Measurements from ENCODE around the gene ZNRD2.

Gene ZNRD2

GRCh38 chr11:65576232-65576866, 6.1 kb downstream of the ZNRD2 start:
- Histone ChIP-seq H3K27me3 (ENCODE audit: low read length) (no peaks in the 10 kb centered on the region), H3K4me3 (ENCODE audit: insufficient read depth, low read length, poor library complexity, severe bottlenecking) (peak overlapping the region; percentile 62), H3K36me3 (ENCODE audit: low read length) (no peaks in the 10 kb centered on the region), H3K9me3 (ENCODE audit: insufficient read depth, low read length) (no peaks in the 10 kb centered on the region), H3K9me2 (replicated peaks; ENCODE audit: insufficient read depth, low read length) (no peaks in the 10 kb centered on the region), H3F3A (ENCODE audit: insufficient read depth) (peaks cover 11% of the 10 kb centered on the region), H3K9ac (ENCODE audit: low read length) (peak overlapping the region; percentile 84), H2AFZ (ENCODE audit: low read depth, low read length, severe bottlenecking) (no peak overlapping the region), H3K27ac (ENCODE audit: low read depth, low read length) (no peak overlapping the region), H4K20me1 (ENCODE audit: low read depth, low read length) (no peaks in the 10 kb centered on the region), H3K4me2 (ENCODE audit: low read depth, low read length, poor library complexity, severe bottlenecking) (peak overlapping the region; percentile 48), H3K79me2 (ENCODE audit: insufficient read depth, low read length) (no peaks in the 10 kb centered on the region)
- TF ChIP-seq EZH2phosphoT487 (conservative IDR thresholded peaks at IDR 0.05; ENCODE audit: low read length): no peak
- no peak for TF ChIP-seq CTCF (IDR thresholded peaks at IDR 0.05; ENCODE audit: insufficient read depth, low read length, poor library complexity, severe bottlenecking)

GRCh38 chr11:65576867-65577755, 6.8 kb downstream of the ZNRD2 start:
- Histone ChIP-seq H3K79me2 (ENCODE audit: insufficient read depth, low read length) (no peaks in the 10 kb centered on the region), H3K4me2 (ENCODE audit: low read depth, low read length, poor library complexity, severe bottlenecking) (peak overlapping the region; percentile 48), H3F3A (ENCODE audit: insufficient read depth) (peaks cover 11% of the 10 kb centered on the region), H3K9ac (ENCODE audit: low read length) (peak overlapping the region; percentile 84; the same call in 1 of the 2 replicates), H2AFZ (ENCODE audit: low read depth, low read length, severe bottlenecking) (no peak overlapping the region), H3K4me3 (ENCODE audit: insufficient read depth, low read length, poor library complexity, severe bottlenecking) (no peak overlapping the region), H3K27me3 (ENCODE audit: low read length) (no peaks in the 10 kb centered on the region), H3K36me3 (ENCODE audit: low read length) (no peaks in the 10 kb centered on the region), H3K27ac (ENCODE audit: low read depth, low read length) (no peak overlapping the region), H4K20me1 (ENCODE audit: low read depth, low read length) (no peaks in the 10 kb centered on the region), H3K9me3 (ENCODE audit: insufficient read depth, low read length) (no peaks in the 10 kb centered on the region), H3K9me2 (replicated peaks; ENCODE audit: insufficient read depth, low read length) (no peaks in the 10 kb centered on the region)
- TF ChIP-seq CTCF (IDR thresholded peaks at IDR 0.05; ENCODE audit: insufficient read depth, low read length, poor library complexity, severe bottlenecking): no peak
- no peak for TF ChIP-seq EZH2phosphoT487 (conservative IDR thresholded peaks at IDR 0.05; ENCODE audit: low read length)

GRCh38 chr11:65577756-65578109, 7.5 kb downstream of the ZNRD2 start:
- Histone ChIP-seq H3K79me2 (ENCODE audit: insufficient read depth, low read length) (no peaks in the 10 kb centered on the region), H3K27me3 (ENCODE audit: low read length) (no peaks in the 10 kb centered on the region), H3K9ac (ENCODE audit: low read length) (no peak overlapping the region)

More at GRCh38 chr11:65577756-65578109, 7.5 kb downstream of the ZNRD2 start:
- Histone ChIP-seq H3K4me3 (ENCODE audit: insufficient read depth, low read length, poor library complexity, severe bottlenecking) (no peak overlapping the region), H3K27ac (ENCODE audit: low read depth, low read length) (no peak overlapping the region), H3K36me3 (ENCODE audit: low read length) (no peaks in the 10 kb centered on the region), H3K4me2 (ENCODE audit: low read depth, low read length, poor library complexity, severe bottlenecking) (no peak overlapping the region), H2AFZ (ENCODE audit: low read depth, low read length, severe bottlenecking) (no peak overlapping the region), H3F3A (ENCODE audit: insufficient read depth) (peaks cover 11% of the 10 kb centered on the region), H3K9me2 (replicated peaks; ENCODE audit: insufficient read depth, low read length) (no peaks in the 10 kb centered on the region), H4K20me1 (ENCODE audit: low read depth, low read length) (no peaks in the 10 kb centered on the region), H3K9me3 (ENCODE audit: insufficient read depth, low read length) (no peaks in the 10 kb centered on the region)
- TF ChIP-seq CTCF (IDR thresholded peaks at IDR 0.05; ENCODE audit: insufficient read depth, low read length, poor library complexity, severe bottlenecking): no peak
